ENCODE measurements around the gene TTC39B.

The TTC39B gene

GRCh38 chr9:15221746-15222145 is 85.3 kb downstream of the TTC39B start:
- DNase-seq, result no peak

- peak; percentile 85 for DNase-seq
Measured at GRCh38 chr9:15220658-15221318, 86.2 kb downstream of the TTC39B start.

DNA sequence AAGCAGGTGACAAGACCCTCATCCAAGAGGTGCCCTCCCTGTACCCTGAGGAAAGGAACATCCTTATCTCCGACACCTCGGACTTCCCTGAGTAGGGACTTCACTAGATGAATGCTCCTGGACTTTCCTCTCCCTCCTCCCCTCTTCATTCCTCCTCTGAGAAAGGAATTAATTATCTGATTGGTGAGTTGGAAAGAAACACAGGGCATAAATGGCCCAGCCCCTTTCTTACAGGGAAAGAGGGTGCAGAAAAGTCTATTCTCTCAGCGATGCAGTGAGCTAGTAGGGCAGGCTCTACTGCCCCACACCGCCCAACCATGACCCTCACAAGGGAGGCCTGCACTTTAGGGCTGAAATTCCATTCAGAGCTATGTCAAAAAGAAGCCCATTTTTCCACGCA is 87.5 kb downstream of the TTC39B start:
- DNase-seq, result no peak

GRCh38 chr9:15218994-15219393 is 88.0 kb downstream of the TTC39B start:
- DNase-seq, result no peak

DNA sequence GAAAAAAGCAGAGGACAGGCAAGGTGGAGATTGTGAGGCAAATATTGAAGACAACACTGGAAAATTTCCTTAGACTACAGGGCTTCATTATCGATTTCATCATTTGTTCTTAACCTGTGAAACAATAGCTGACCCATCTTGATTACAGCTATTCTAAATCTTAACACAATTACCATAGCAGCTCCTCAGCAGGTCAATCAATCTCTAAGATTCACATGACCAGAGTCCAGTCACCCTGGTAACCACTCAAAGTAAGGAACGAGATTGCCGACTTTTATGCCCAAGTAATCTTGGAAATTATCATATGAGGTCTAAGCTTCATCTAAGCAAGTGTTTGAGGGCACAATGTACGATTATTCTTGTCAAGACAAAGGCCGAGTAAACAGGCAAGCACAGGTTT is 93.8 kb downstream of the TTC39B start:
- DNase-seq, result no peak

GRCh38 chr9:15211815-15212495 is 95.1 kb downstream of the TTC39B start:
- DNase-seq, result peak; percentile 21

GRCh38 chr9:15211160-15211814 is 95.7 kb downstream of the TTC39B start:
- peak; percentile 71 for DNase-seq

DNA sequence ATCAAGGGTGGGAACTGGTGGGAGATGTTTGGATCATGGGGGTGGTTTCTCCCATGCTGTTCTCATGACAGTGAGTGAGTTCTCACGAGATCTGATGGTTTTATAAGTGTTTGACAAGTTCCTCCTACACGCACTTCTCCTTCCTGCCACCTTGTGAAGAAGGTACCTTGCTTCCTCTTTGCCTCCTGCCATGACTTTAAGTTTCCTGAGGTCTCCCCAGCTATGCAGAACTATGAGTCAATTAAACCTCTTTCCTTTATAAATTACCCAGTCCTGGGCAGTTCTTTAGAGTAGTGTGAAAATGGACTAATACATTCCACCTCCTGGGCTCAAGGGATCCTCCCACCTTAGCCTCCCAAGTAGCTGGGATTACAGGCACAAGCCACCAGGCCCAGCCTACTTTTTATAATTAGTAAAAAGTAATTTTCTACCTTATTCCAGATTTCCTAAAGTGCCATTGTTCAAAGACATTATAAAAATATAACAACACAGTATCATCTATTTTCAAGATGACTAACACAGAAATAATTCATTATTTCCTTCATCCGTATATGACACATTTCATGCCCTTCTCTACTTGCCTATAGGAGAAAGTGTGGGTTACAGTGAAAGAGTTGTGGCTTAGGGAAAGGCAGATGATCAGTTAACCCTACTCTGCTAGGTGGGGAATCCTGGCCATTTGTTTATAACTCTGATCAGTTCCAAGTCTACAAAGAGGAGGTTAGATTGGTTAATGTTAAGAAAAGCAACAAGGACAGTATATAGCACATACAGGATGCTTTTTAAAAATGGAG is 99.9 kb downstream of the TTC39B start:
- DNase-seq, result peak; percentile 4

DNA sequence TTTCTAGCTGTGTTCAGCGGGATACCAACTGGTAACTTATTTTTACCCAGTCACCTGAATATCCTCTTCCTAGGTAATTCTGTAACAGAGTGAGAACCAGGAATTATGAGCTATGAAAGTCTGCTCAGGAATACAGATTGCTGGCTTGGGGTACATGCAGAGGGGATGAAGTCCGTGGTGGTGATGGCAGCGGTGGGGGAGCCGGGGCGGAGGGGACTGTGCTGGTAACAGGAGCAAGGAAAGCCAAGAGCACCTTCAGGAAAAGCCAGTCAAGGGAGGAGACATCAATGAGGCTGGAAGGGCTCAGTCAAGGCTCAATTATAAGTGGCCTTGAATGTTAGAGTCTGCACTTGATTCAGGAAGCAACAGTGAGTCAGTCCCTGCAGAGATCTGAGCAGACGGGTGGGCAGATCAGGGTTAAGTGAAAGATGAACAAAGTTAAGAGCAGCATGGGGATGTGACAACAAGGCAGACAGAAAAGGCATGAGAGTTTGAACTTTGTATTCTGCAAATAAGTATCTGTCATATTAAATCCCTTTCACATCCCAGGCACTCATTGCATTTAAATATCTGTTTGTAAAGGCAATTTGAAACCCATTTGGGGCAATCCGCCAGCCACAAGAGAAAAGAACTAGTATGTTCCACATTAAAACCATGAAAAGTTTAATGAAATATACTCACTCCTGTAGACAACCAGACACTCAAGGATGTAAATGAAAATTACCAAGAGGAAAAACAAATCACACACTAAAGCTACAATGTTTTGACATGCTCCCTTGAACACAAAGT is 101.2 kb downstream of the TTC39B start:
- DNase-seq, result no peak

- DNase-seq, result no peak
Measured at GRCh38 chr9:15203581-15203980, 103.4 kb downstream of the TTC39B start.

GRCh38 chr9:15200111-15200510 is 106.9 kb downstream of the TTC39B start:
- no peak for DNase-seq

- no peak for DNase-seq
Measured at GRCh38 chr9:15192856-15193255, 114.2 kb downstream of the TTC39B start.

- DNase-seq, result no peak
Measured at GRCh38 chr9:15191378-15191777, 115.6 kb downstream of the TTC39B start.

DNA sequence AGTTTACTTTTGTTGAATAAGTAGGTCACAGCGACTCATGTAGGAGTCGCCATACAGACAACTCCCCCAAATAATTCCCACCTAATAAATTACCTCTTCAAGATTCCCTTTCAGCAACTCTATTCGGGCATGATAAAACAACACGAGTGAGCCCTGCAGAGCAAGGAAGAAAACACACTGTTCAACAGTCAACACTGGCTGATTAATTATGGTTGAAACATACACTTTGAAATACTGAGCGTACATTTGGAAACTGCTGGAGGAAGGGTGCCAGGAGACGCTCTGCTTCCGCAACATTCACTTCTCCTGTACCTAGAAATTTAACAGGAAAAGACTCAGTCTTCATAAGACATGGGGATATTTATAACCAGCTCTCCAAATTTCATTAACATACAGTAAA is 117.5 kb downstream of the TTC39B start:
- no peak for DNase-seq

- no peak for DNase-seq
Measured at GRCh38 chr9:15187589-15187988, 119.4 kb downstream of the TTC39B start.

GRCh38 chr9:15182730-15183129 is 124.3 kb downstream of the TTC39B start:
- DNase-seq, result no peak

DNA sequence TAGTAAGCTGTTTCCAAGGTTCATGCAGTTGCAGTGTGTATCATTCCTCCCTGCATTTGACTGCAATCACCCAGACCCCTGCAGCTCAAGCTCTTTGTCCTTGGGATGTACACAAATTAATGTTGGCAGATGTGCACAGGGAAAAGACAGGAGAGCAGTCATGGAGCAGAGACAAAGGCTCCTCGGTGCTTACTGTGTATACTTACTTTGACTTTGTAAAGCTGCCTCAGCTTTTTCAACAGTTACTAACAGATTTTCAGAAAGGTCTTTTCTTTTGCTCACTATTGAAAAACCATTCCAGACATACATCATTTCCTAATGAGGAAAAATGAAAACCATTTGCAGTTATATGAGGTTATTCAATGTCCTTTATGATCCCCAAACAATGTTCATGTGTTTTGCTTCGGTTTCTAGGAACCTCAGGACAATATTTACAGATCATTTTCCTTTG is 124.9 kb downstream of the TTC39B start:
- DNase-seq, result no peak

- no peak for DNase-seq
Measured at GRCh38 chr9:15180124-15180523, 126.9 kb downstream of the TTC39B start.

GRCh38 chr9:15178631-15179030 is 128.4 kb downstream of the TTC39B start:
- no peak for DNase-seq

GRCh38 chr9:15176836-15177235 is 130.2 kb downstream of the TTC39B start:
- DNase-seq, result no peak

GRCh38 chr9:15163931-15164330 is 143.1 kb downstream of the TTC39B start:
- no peak for DNase-seq

GRCh38 chr9:15161753-15162152 is 145.3 kb downstream of the TTC39B start:
- no peak for DNase-seq

Data from EL (cell line).